Small intestine (tissue), 16 donors: ENCODE measurements around the gene EMD. TPM values are rescaled to one million over a fixed set of nuclear protein-coding genes. Genes with fewer than 3 reads are reported as not detected.
"Not testable (repeated sequence)": the region's sequence is repeated elsewhere in the genome, so short reads cannot be mapped to it uniquely, and the experiment has no call there.

ENCODE experiments used
- DNase-seq, 2 donors: peaks; one replicate each; pipeline versions ENCODE4 v3.0.0 to v3.0.0-alpha.2; 2013
- FAIRE-seq: peaks from 2 replicates; lab custom pipeline; 2012; peaks lifted over from hg19 to GRCh38; lab: Jason Lieb, UNC
- H3K27ac ChIP-seq, 3 donors: one replicate each; pipeline ENCODE4 v1.5.1; 2013; ENCODE audit warnings: low read length in 2 of 3, mild to moderate bottlenecking in 2 of 3, control low read depth in 1 of 3, inconsistent platforms in 1 of 3, low read depth in 1 of 3, moderate library complexity in 1 of 3
- H3K27me3 ChIP-seq, 3 donors: one replicate each; pipeline ENCODE4 v1.6.1; 2013; ENCODE audit warnings: low read length in 3 of 3, inconsistent platforms in 1 of 3; ENCODE audit not compliant: control insufficient read depth in 3 of 3, insufficient read depth in 3 of 3
- H3K36me3 ChIP-seq, 3 donors: one replicate each; pipeline ENCODE4 v1.6.1; 2013; ENCODE audit warnings: low read length in 3 of 3, inconsistent platforms in 1 of 3, low read depth in 1 of 3, mild to moderate bottlenecking in 1 of 3, moderate library complexity in 1 of 3; ENCODE audit not compliant: control insufficient read depth in 3 of 3, insufficient read depth in 2 of 3
- H3K4me1 ChIP-seq, 3 donors: one replicate each; pipeline ENCODE4 v1.6.1; 2013; ENCODE audit warnings: low read length in 2 of 3, inconsistent platforms in 1 of 3, low read depth in 1 of 3, mild to moderate bottlenecking in 1 of 3, moderate library complexity in 1 of 3; ENCODE audit not compliant: control insufficient read depth in 3 of 3, insufficient read depth in 2 of 3
- H3K4me3 ChIP-seq, 3 donors: one replicate each; pipeline ENCODE4 v1.5.1; 2013; ENCODE audit warnings: low read length in 3 of 3, control low read depth in 1 of 3, inconsistent platforms in 1 of 3, low read depth in 1 of 3, mild to moderate bottlenecking in 1 of 3, moderate library complexity in 1 of 3
- H3K9me3 ChIP-seq, 2 donors: one replicate each; pipeline ENCODE4 v1.6.1; 2013; ENCODE audit warnings: low read depth in 1 of 2, low read length in 1 of 2; ENCODE audit not compliant: control insufficient read depth in 2 of 2, insufficient read depth in 1 of 2
- WGBS, 3 donors: extraction: QIAGEN DNeasy Blood & Tissue Kit; methylation state at CpG; one replicate each; pipeline ENCODE4 v1.1.7; 2013; 5-methylcytosine and 5-hydroxymethylcytosine counted together
- long read RNA-seq, 10 donors: transcript quantifications; one replicate each; lab custom pipeline, GENCODE V29; 2026
- polyA plus RNA-seq, 4 donors: library from polyadenylated mRNA; stranded (reverse) in 3 of 4; unstranded in 1 of 4; fragments of 200-250 nt in 3 of 4; fragments of 120-200 nt in 1 of 4; gene quantifications; one replicate each; pipeline versions ENCODE4 v1.2.1 to v1.2.3, GENCODE V29; 2013
- donor health status: healthy with polysubstance abuse.
- donor health status: control.
- donor health status: control.
- donor health status: Bipolar disorder and iron deficiency.
- donor health status: healthy.

EMD gene
- 10 to 100 TPM; 37.6 to 82.3 (median 55.6) TPM for polyA plus RNA-seq
- long read RNA-seq, donor 1, transcript EMD-202 (6 exons, 1,379 nt) = major isoform, 38 of 45 reads
- long read RNA-seq, donor 1, partial matches to known transcripts = 0 of 45 reads
- long read RNA-seq, donor 1, other reads (novel, unspliced or antisense) = 0 of 45 reads
- long read RNA-seq, donor 2, transcript EMD-202 (6 exons, 1,379 nt) = major isoform, 6 of 8 reads
- long read RNA-seq, donor 2, partial matches to known transcripts = 0 of 8 reads
- long read RNA-seq, donor 2, other reads (novel, unspliced or antisense) = 0 of 8 reads
- long read RNA-seq, donor 3, transcript EMD-202 (6 exons, 1,379 nt) = major isoform, 9 of 9 reads
- long read RNA-seq, donor 3, partial matches to known transcripts = 0 of 9 reads
- long read RNA-seq, donor 3, other reads (novel, unspliced or antisense) = 0 of 9 reads
- long read RNA-seq, donor 4, partial matches to known transcripts = 0 of 1 reads
- long read RNA-seq, donor 4, other reads (novel, unspliced or antisense) = 0 of 1 reads
- long read RNA-seq, donor 5, partial matches to known transcripts = 0 of 4 reads
- long read RNA-seq, donor 5, other reads (novel, unspliced or antisense) = 0 of 4 reads
- long read RNA-seq, donor 6, transcript EMD-202 (6 exons, 1,379 nt) = major isoform, 16 of 28 reads
- long read RNA-seq, donor 6, partial matches to known transcripts = 11 of 28 reads
- long read RNA-seq, donor 6, other reads (novel, unspliced or antisense) = 0 of 28 reads
- long read RNA-seq, donor 7, transcript EMD-202 (6 exons, 1,379 nt) = major isoform, 38 of 49 reads
- long read RNA-seq, donor 7, partial matches to known transcripts = 0 of 49 reads
- long read RNA-seq, donor 7, other reads (novel, unspliced or antisense) = 5 of 49 reads
- long read RNA-seq, donor 8, partial matches to known transcripts = 0 of 3 reads
- long read RNA-seq, donor 8, other reads (novel, unspliced or antisense) = 0 of 3 reads
- long read RNA-seq, donor 9, partial matches to known transcripts = 0 of 3 reads
- long read RNA-seq, donor 9, other reads (novel, unspliced or antisense) = 0 of 3 reads
- long read RNA-seq, donor 10, transcript EMD-202 (6 exons, 1,379 nt) = major isoform, 23 of 27 reads
- long read RNA-seq, donor 10, partial matches to known transcripts = 0 of 27 reads
- long read RNA-seq, donor 10, other reads (novel, unspliced or antisense) = 0 of 27 reads

DNA sequence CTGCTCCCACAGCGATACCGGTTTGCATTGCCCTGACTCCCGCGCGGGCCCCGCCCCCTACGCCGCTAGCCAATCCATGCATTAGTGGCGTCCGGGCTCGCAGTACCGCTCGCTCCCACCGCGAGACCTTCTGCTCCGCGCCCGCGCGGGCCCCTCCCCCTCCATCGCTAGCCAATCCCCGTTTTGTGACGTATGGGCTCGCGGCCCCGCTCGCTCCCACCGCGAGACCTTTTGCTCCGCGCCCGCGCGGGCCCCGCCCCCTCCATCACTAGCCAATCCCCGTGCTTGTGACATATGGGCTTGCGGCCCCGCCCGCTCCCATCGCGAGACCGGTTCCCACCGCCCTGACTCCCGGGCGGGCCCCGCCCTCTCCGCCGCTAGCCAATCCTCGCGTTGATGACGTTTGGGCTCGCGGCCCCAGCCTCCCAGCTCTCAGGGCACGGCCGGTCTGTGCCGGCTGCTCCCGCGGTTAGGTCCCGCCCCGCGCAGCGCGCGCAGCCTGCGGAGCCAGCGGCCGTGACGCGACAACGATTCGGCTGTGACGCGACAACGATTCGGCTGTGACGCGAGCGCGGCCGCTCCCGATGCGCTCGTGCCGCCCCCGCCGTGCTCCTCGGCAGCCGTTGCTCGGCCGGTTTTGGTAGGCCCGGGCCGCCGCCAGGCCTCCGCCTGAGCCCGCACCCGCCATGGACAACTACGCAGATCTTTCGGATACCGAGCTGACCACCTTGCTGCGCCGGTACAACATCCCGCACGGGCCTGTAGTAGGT is at the start of gene EMD:
Gene EMD, plus strand, starts transcription at position 497 of the 770 bp plus-strand sequence. Its CDS starts 190 bp downstream, at position 687.
- FAIRE-seq = peak; percentile 94
- peak within 1 kb of the TSS; percentile 89 to 98 (median 91) for H3K27ac ChIP-seq
- H3K4me3 ChIP-seq = peak within 1 kb of the TSS; percentile 65 to 82 (median 80)
- 0 to 37% (median 15%) methylated on average over 42 to 103 of the region's 103 CpGs for WGBS, 3 donors
- H3K4me1 ChIP-seq = peaks cover 0 to 9% (median 0%) of the 10 kb centered on the region in 3 donors
- H3K9me3 ChIP-seq = no peaks in the 10 kb centered on the region
- peaks cover 0 to 19% (median 0%) of the 10 kb centered on the region in 3 donors for H3K36me3 ChIP-seq
- peak; percentile 94 to 97 for DNase-seq
- peaks cover 0 to 6% (median 0%) of the 10 kb centered on the region in 3 donors for H3K27me3 ChIP-seq

- 88 to 96% (median 93%) methylated on average over 22 to 29 of the region's 29 CpGs for WGBS, 3 donors
- Histone ChIP-seq H3K4me1 (no peaks in the 10 kb centered on the region), H3K4me3 (no peak overlapping the region), H3K36me3 (no peaks in the 10 kb centered on the region), H3K27me3 (no peaks in the 10 kb centered on the region), H3K27ac (no peak overlapping the region), H3K9me3 (no peaks in the 10 kb centered on the region)
- DNase-seq (no peak), FAIRE-seq (no peak)
These were observed 46.5 kb upstream of the EMD start for GRCh38 chrX:154332561-154332960.

GRCh38 chrX:154333116-154333515 is 46.0 kb upstream of the EMD start:
- WGBS, 3 donors = 88 to 94% (median 90%) methylated on average over 9 of the region's 9 CpGs
- Histone ChIP-seq H3K27ac (no peak overlapping the region), H3K36me3 (no peaks in the 10 kb centered on the region), H3K4me1 (no peaks in the 10 kb centered on the region), H3K4me3 (no peak overlapping the region), H3K27me3 (no peaks in the 10 kb centered on the region), H3K9me3 (no peaks in the 10 kb centered on the region)
- no peak for DNase-seq
- FAIRE-seq = no peak

GRCh38 chrX:154333837-154334271 is 45.2 kb upstream of the EMD start:
- Histone ChIP-seq H3K9me3 (no peaks in the 10 kb centered on the region), H3K4me1 (no peaks in the 10 kb centered on the region), H3K27ac (no peak overlapping the region), H3K4me3 (no peak overlapping the region), H3K27me3 (no peaks in the 10 kb centered on the region), H3K36me3 (no peaks in the 10 kb centered on the region)
- 70 to 83% (median 70%) methylated on average over 6 of the region's 6 CpGs for WGBS, 3 donors
- DNase-seq (no peak), FAIRE-seq (no peak)

GRCh38 chrX:154334496-154334895 is 44.6 kb upstream of the EMD start:
- Histone ChIP-seq H3K27ac (no peak overlapping the region), H3K4me3 (no peak overlapping the region), H3K27me3 (no peaks in the 10 kb centered on the region), H3K9me3 (no peaks in the 10 kb centered on the region), H3K4me1 (no peaks in the 10 kb centered on the region), H3K36me3 (no peaks in the 10 kb centered on the region)
- 77 to 78% (median 78%) methylated on average over 9 to 10 of the region's 10 CpGs for WGBS, 3 donors
- no peak for FAIRE-seq
- no peak for DNase-seq

DNA sequence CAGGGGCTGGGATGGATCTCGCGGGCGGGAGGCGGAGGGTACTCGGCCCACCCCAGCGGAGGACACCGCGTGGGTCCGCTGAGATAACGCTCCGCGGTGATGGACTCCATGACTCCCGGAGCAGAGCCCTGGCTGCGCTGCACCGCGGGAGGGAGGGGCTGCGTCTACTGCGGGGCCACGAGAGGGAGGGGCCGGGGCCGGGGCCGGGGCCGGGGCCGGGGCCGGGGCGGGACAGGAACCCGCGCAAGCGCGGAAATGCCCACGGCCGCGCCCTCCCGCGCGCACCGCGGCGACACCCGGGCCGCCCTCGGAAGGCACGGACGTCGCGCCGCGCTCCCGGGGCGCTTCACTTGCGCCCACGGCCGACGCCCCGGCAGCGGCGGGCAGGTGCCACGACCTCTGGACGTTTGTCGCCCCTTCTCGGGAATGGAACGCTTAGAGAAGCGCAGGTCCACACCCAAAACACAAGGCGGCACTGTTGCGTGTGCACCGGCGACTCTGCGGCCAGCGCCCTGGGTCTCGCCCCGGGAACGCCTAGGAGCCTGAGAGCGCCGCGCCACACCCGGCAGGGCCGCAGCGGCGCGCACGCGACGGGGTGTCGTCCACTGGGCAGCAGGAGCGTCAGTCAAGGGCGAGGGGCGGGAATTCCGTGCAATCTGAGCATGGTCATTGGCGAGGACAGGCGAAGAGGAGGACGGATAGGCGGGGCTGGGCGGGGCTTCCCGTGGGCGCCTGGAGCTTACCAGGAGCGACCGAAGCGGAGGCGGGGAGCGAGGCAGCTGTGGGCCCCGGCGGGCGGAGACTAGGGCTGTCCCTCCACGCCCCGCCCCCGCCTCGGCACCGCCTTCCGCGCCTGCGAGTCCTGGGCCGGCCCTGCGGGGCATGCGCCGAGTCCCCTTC is 37.4 kb upstream of the EMD start:
- not testable (repeated sequence) for H3K4me3 ChIP-seq, H3K4me1 ChIP-seq, DNase-seq, H3K9me3 ChIP-seq, H3K27me3 ChIP-seq, H3K36me3 ChIP-seq
- FAIRE-seq = peak; percentile 47
- WGBS, 3 donors = 0 to 40% (median 0%) methylated on average over 1 to 18 of the region's 115 CpGs
- peak overlapping the region in 1 of 3 donors; percentile 65 for H3K27ac ChIP-seq

GRCh38 chrX:154343063-154343462 is 36.0 kb upstream of the EMD start:
- WGBS, 3 donors = no CpG with 5 or more reads among the region's 16 CpGs

More at GRCh38 chrX:154343063-154343462, 36.0 kb upstream of the EMD start:
- not testable (repeated sequence) for H3K27me3 ChIP-seq, H3K4me3 ChIP-seq, H3K4me1 ChIP-seq, H3K9me3 ChIP-seq, H3K36me3 ChIP-seq, H3K27ac ChIP-seq, DNase-seq, FAIRE-seq
